ENCODE measurements around the gene FMNL2.

- no peak for TF ChIP-seq CTCF (IDR thresholded peaks at IDR 0.05)
- no peak for TF ChIP-seq POLR2A (IDR thresholded peaks at IDR 0.05)
These were observed 165.1 kb downstream of the FMNL2 start for GRCh38 chr2:152499896-152500735.
